A673 (cell line): ENCODE measurements around the gene EPHA6. TPM values are rescaled to one million over a fixed set of nuclear protein-coding genes. Genes with fewer than 3 reads are reported as not detected.

ENCODE experiments used
- BruUV-seq: library from RNA; stranded (reverse); fragments of 400-500 nt; replicated peaks from 2 replicates; lab custom pipeline; 2021; lab: Mats Ljungman, UMichigan
- CTCF ChIA-PET: fragments of 300-600 bp; sonication (Branson Sonifier 250); formaldehyde crosslinking; loops from one replicate; lab custom pipeline; 2022; ENCODE audit warnings: antibody characterized with exemption; lab: Charles Lee
- POLR2A ChIA-PET: fragments of 300-600 bp; sonication (Branson Sonifier 250); formaldehyde crosslinking; loops from one replicate; lab custom pipeline; 2022; ENCODE audit warnings: antibody characterized with exemption; ENCODE audit not compliant: low non-redundant PET; lab: Charles Lee
- DNase-seq: peaks from one replicate; pipeline ENCODE4 v3.0.0-alpha.2; 2015; ENCODE audit warnings: low spot score
- H3K27ac ChIP-seq: fragments of 200-600 bp; sonication (generic); 2 replicates; pipeline ENCODE4 v1.5.1; 2016; ENCODE audit warnings: mixed run types, low read depth, mild to moderate bottlenecking, mixed read lengths, antibody characterized with exemption, low read length; ENCODE audit not compliant: poor library complexity, severe bottlenecking
- H3K27me3 ChIP-seq: fragments of 200-600 bp; sonication (generic); replicated peaks from 2 replicates; pipeline ENCODE4 v1.6.1; 2017; ENCODE audit warnings: mixed run types, low read depth, mild to moderate bottlenecking, mixed read lengths, antibody characterized with exemption, low read length; ENCODE audit not compliant: insufficient read depth, poor library complexity
- H3K36me3 ChIP-seq: fragments of 200-600 bp; sonication (generic); 2 replicates; pipeline ENCODE4 v1.6.1; 2016; ENCODE audit warnings: mixed run types, mild to moderate bottlenecking, mixed read lengths, antibody characterized with exemption, low read length; ENCODE audit not compliant: insufficient read depth, poor library complexity, severe bottlenecking
- H3K4me1 ChIP-seq: fragments of 200-600 bp; sonication (generic); 2 replicates; pipeline ENCODE4 v1.6.1; 2017; ENCODE audit warnings: mixed run types, mild to moderate bottlenecking, mixed read lengths, antibody characterized with exemption, low read length; ENCODE audit not compliant: insufficient read depth, poor library complexity, severe bottlenecking
- H3K4me3 ChIP-seq: fragments of 200-600 bp; sonication (generic); 2 replicates; pipeline ENCODE4 v1.5.1; 2016; ENCODE audit warnings: low read depth, mixed run types, mild to moderate bottlenecking, mixed read lengths, low read length; ENCODE audit not compliant: poor library complexity, severe bottlenecking
- H3K9me3 ChIP-seq: fragments of 200-600 bp; sonication (generic); 2 replicates; pipeline ENCODE4 v1.6.1; 2016; ENCODE audit warnings: mixed run types, low read depth, mild to moderate bottlenecking, mixed read lengths, antibody characterized with exemption, low read length; ENCODE audit not compliant: poor library complexity, severe bottlenecking
- CTCF ChIP-seq: fragments of 300-800, 200-600 bp; sonication (generic); conservative IDR thresholded peaks from 2 replicates; pipeline ENCODE4 v1.5.1; 2017; ENCODE audit warnings: low read depth, mild to moderate bottlenecking, antibody characterized with exemption, low read length, moderate library complexity, mixed read lengths
- EZH2 ChIP-seq: fragments of 200-600 bp; sonication (generic); IDR thresholded peaks from 2 replicates; pipeline ENCODE4 v1.6.1; 2017; ENCODE audit warnings: borderline replicate concordance, low read depth, mild to moderate bottlenecking, mixed read lengths, antibody characterized with exemption, low read length; ENCODE audit not compliant: poor library complexity, severe bottlenecking
- intact Hi-C: fragments of 100-400 bp; cut with micrococcal nuclease; formaldehyde crosslinking; loops from one replicate; pipeline ENCODE4 v1.10.0; 2022; ENCODE audit not compliant: unreplicated experiment
- total RNA-seq: library from RNA; stranded (reverse); gene quantifications from 2 replicates; pipeline ENCODE4 v1.2.3, GENCODE V29; 2021

EPHA6 gene
- total RNA-seq, 1 experiment from 2014 or later: not detected

DNA sequence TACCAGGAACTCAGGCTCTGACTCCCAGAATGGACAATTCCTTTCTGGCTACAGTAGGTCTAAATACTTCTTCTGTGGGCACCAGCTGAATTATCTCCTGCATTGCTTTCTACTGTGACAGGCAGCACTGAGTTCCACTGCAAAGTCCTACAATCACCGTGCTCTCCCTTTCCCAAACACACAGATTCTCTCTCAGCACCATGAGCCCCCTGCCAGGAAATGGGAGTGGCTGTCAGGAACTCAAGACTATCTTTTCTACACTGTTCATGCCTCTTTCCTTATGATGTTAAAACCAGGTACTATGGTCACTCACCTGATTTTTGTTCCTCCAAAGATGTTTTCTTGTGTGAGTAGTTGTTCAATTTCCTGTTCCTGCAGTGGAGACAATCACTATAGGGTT lies 383.4 kb downstream of the EPHA6 start:
- POLR2A ChIA-PET: no interaction called here
- no peaks in the 10 kb centered on the region for H3K36me3 ChIP-seq
- H3K27me3 ChIP-seq: no peaks in the 10 kb centered on the region
- intact Hi-C loops: no loop called here
- peaks cover 10% of the 10 kb centered on the region for H3K9me3 ChIP-seq
- no peak for TF ChIP-seq CTCF
- TF ChIP-seq EZH2: no peak
- CTCF ChIA-PET: no interaction called here
- no peaks in the 10 kb centered on the region for H3K4me1 ChIP-seq
- H3K27ac ChIP-seq: no peak overlapping the region
- H3K4me3 ChIP-seq: no peak overlapping the region
- BruUV-seq: no TSS peak
- DNase-seq: no peak

DNA sequence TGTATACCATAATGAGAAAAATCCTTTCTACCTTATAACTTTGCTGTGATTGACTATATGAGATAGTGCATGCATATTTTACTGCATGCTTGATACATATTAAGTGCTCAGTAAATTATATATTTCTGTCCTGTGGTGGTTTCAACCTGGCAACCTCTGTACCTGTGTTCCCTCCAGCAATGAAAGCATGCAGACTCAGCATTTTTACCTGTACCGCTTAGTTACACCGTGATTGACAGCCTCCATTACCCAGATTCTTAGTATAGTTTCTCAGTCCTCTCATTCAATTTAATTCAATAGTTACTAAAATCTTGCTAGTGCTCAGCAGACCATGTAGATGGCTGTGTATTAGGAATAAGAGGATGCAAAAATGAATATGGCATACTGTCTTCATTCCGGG lies 386.0 kb downstream of the EPHA6 start:
- TF ChIP-seq EZH2 (no peak), CTCF (no peak)
- ChIA-PET POLR2A (no interaction called here), CTCF (no interaction called here)
- Histone ChIP-seq H3K36me3 (no peaks in the 10 kb centered on the region), H3K27ac (no peak overlapping the region), H3K27me3 (no peaks in the 10 kb centered on the region), H3K4me3 (no peak overlapping the region), H3K4me1 (no peaks in the 10 kb centered on the region), H3K9me3 (peaks cover 10% of the 10 kb centered on the region)
- BruUV-seq: no TSS peak
- intact Hi-C loops: loop anchor here (10.0 kb wide), 1 partner anchor 64 kb away; no protein-coding TSS in a partner anchor
- no peak for DNase-seq

DNA sequence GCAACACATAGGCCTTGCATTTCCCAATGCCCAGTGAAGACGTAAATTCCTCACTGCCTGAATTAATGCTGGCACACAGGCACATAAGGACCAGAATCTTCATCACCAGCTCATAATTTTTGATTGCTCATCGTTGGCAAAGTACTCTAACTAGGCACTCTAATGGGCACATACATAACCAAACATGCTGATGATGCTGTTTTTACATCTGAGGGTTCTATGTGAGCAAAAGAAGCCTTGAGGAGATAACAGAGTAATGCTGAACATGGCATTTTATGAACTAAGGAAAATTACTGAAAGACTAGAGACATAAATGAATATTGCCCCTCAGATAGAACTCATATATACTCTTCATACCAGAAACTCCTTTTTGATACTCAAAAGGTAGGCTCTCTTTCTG lies 387.4 kb downstream of the EPHA6 start:
- no peak for DNase-seq
- Histone ChIP-seq H3K27ac (no peak overlapping the region), H3K4me1 (no peaks in the 10 kb centered on the region), H3K4me3 (no peak overlapping the region), H3K27me3 (no peaks in the 10 kb centered on the region), H3K9me3 (peaks cover 8% of the 10 kb centered on the region), H3K36me3 (no peaks in the 10 kb centered on the region)
- TF ChIP-seq EZH2 (no peak), CTCF (no peak)
- ChIA-PET CTCF (no interaction called here), POLR2A (no interaction called here)
- BruUV-seq: no TSS peak
- intact Hi-C loops: loop anchor here (10.0 kb wide), 1 partner anchor 63 kb away; no protein-coding TSS in a partner anchor
